ENCODE results near the gene MYO18B.

Gene MYO18B

GRCh38 chr22:25795478-25795877, 53.5 kb downstream of the MYO18B start:
- FAIRE-seq: no peak
- no peak for TF ChIP-seq POLR2A (IDR thresholded peaks at IDR 0.05; ENCODE audit: low read depth, low read length)

GRCh38 chr22:25797498-25798290, 55.7 kb downstream of the MYO18B start:
- no peak for TF ChIP-seq POLR2A (IDR thresholded peaks at IDR 0.05; ENCODE audit: low read depth, low read length)
- FAIRE-seq (no peak), DNase-seq (ENCODE audit: insufficient read length, low spot score) (no peak)

More at GRCh38 chr22:25795478-25795877, 53.5 kb downstream of the MYO18B start:
- no peak for DNase-seq (ENCODE audit: insufficient read length, low spot score)

- no peak for FAIRE-seq
- DNase-seq (ENCODE audit: insufficient read length, low spot score): no peak
- no peak for TF ChIP-seq POLR2A (IDR thresholded peaks at IDR 0.05; ENCODE audit: low read depth, low read length)
These were observed 58.8 kb downstream of the MYO18B start for GRCh38 chr22:25800766-25801165.

GRCh38 chr22:25802018-25802417, 60.0 kb downstream of the MYO18B start:
- no peak for FAIRE-seq
- TF ChIP-seq POLR2A (IDR thresholded peaks at IDR 0.05; ENCODE audit: low read depth, low read length): no peak
- no peak for DNase-seq (ENCODE audit: insufficient read length, low spot score)

GRCh38 chr22:25804676-25805075, 62.7 kb downstream of the MYO18B start:
- no peak for TF ChIP-seq POLR2A (IDR thresholded peaks at IDR 0.05; ENCODE audit: low read depth, low read length)
- DNase-seq (ENCODE audit: insufficient read length, low spot score): no peak
- FAIRE-seq: no peak

- FAIRE-seq (no peak), DNase-seq (ENCODE audit: insufficient read length, low spot score) (no peak)
- no peak for TF ChIP-seq POLR2A (IDR thresholded peaks at IDR 0.05; ENCODE audit: low read depth, low read length)
These were observed 64.6 kb downstream of the MYO18B start for GRCh38 chr22:25806579-25806978.

- FAIRE-seq (no peak), DNase-seq (ENCODE audit: insufficient read length, low spot score) (no peak)
- TF ChIP-seq POLR2A (IDR thresholded peaks at IDR 0.05; ENCODE audit: low read depth, low read length): no peak
These were observed 72.7 kb downstream of the MYO18B start for GRCh38 chr22:25814685-25815084.

GRCh38 chr22:25815561-25815960, 73.6 kb downstream of the MYO18B start:
- TF ChIP-seq POLR2A (IDR thresholded peaks at IDR 0.05; ENCODE audit: low read depth, low read length): no peak
- FAIRE-seq: no peak
- no peak for DNase-seq (ENCODE audit: insufficient read length, low spot score)

- FAIRE-seq: no peak
These were observed 74.6 kb downstream of the MYO18B start for GRCh38 chr22:25816522-25817059.

GRCh38 chr22:25817092-25817943, 75.3 kb downstream of the MYO18B start:
- no peak for FAIRE-seq
- no peak for TF ChIP-seq POLR2A (IDR thresholded peaks at IDR 0.05; ENCODE audit: low read depth, low read length)

More at GRCh38 chr22:25816522-25817059, 74.6 kb downstream of the MYO18B start:
- DNase-seq (ENCODE audit: insufficient read length, low spot score): no peak
- no peak for TF ChIP-seq POLR2A (IDR thresholded peaks at IDR 0.05; ENCODE audit: low read depth, low read length)

GRCh38 chr22:25818541-25818940, 76.6 kb downstream of the MYO18B start:
- no peak for TF ChIP-seq POLR2A (IDR thresholded peaks at IDR 0.05; ENCODE audit: low read depth, low read length)
- FAIRE-seq (no peak), DNase-seq (ENCODE audit: insufficient read length, low spot score) (no peak)

More at GRCh38 chr22:25817092-25817943, 75.3 kb downstream of the MYO18B start:
- no peak for DNase-seq (ENCODE audit: insufficient read length, low spot score)

- DNase-seq (ENCODE audit: insufficient read length, low spot score) (no peak), FAIRE-seq (no peak)
- TF ChIP-seq POLR2A (IDR thresholded peaks at IDR 0.05; ENCODE audit: low read depth, low read length): no peak
These were observed 80.4 kb downstream of the MYO18B start for GRCh38 chr22:25822344-25822743.

- no peak for TF ChIP-seq POLR2A (IDR thresholded peaks at IDR 0.05; ENCODE audit: low read depth, low read length)
- FAIRE-seq (no peak), DNase-seq (ENCODE audit: insufficient read length, low spot score) (no peak)
These were observed 81.3 kb downstream of the MYO18B start for GRCh38 chr22:25823276-25823675.

- DNase-seq (ENCODE audit: insufficient read length, low spot score) (no peak), FAIRE-seq (no peak)
- no peak for TF ChIP-seq POLR2A (IDR thresholded peaks at IDR 0.05; ENCODE audit: low read depth, low read length)
These were observed 82.9 kb downstream of the MYO18B start for GRCh38 chr22:25824828-25825423.
